Measurements from ENCODE around the gene CYTH3.
"Not testable (repeated sequence)": the region's sequence is repeated elsewhere in the genome, so short reads cannot be mapped to it uniquely, and the experiment has no call there.

CYTH3 gene

GRCh38 chr7:6256677-6257535, 15.5 kb downstream of the CYTH3 start:
- no peak for DNase-seq

GRCh38 chr7:6256109-6256483, 16.3 kb downstream of the CYTH3 start:
- DNase-seq = no peak

GRCh38 chr7:6254866-6255265, 17.6 kb downstream of the CYTH3 start:
- DNase-seq = no peak

GRCh38 chr7:6252748-6253147, 19.7 kb downstream of the CYTH3 start:
- DNase-seq = no peak

GRCh38 chr7:6252341-6252746, 20.1 kb downstream of the CYTH3 start:
- DNase-seq = no peak

GRCh38 chr7:6251653-6252052, 20.8 kb downstream of the CYTH3 start:
- DNase-seq = no peak

GRCh38 chr7:6250364-6250833, 22.0 kb downstream of the CYTH3 start:
- no peak for DNase-seq

- DNase-seq = no peak
These were observed 23.4 kb downstream of the CYTH3 start for GRCh38 chr7:6249043-6249442.

GRCh38 chr7:6248581-6248980, 23.8 kb downstream of the CYTH3 start:
- DNase-seq = no peak

- DNase-seq = no peak
These were observed 26.0 kb downstream of the CYTH3 start for GRCh38 chr7:6246251-6246917.

GRCh38 chr7:6244021-6244420, 28.4 kb downstream of the CYTH3 start:
- no peak for DNase-seq

GRCh38 chr7:6243168-6243567, 29.3 kb downstream of the CYTH3 start:
- DNase-seq = no peak

GRCh38 chr7:6242561-6242960, 29.9 kb downstream of the CYTH3 start:
- DNase-seq = no peak

GRCh38 chr7:6241607-6241973, 30.8 kb downstream of the CYTH3 start:
- no peak for DNase-seq

- DNase-seq = no peak
These were observed 34.0 kb downstream of the CYTH3 start for GRCh38 chr7:6238309-6238925.

- no peak for DNase-seq
These were observed 34.7 kb downstream of the CYTH3 start for GRCh38 chr7:6237730-6238129.

GRCh38 chr7:6237011-6237410, 35.4 kb downstream of the CYTH3 start:
- no peak for DNase-seq

- DNase-seq = no peak
These were observed 37.2 kb downstream of the CYTH3 start for GRCh38 chr7:6235029-6235871.

- DNase-seq = no peak
These were observed 38.0 kb downstream of the CYTH3 start for GRCh38 chr7:6234384-6234783.

- DNase-seq = no peak
These were observed 39.9 kb downstream of the CYTH3 start for GRCh38 chr7:6232534-6232933.

GRCh38 chr7:6232116-6232515, 40.3 kb downstream of the CYTH3 start:
- DNase-seq = no peak

- no peak for DNase-seq
These were observed 41.2 kb downstream of the CYTH3 start for GRCh38 chr7:6231184-6231583.

GRCh38 chr7:6229284-6229683, 43.1 kb downstream of the CYTH3 start:
- DNase-seq = not testable (repeated sequence)
